Measurements from ENCODE around the gene NDUFS7. TPM values are rescaled to one million over a fixed set of nuclear protein-coding genes. Genes with fewer than 3 reads are reported as not detected.

Gene NDUFS7
- total and polyA plus RNA-seq, 2 experiments from 2014 or later, result 264 to 455 TPM

DNA sequence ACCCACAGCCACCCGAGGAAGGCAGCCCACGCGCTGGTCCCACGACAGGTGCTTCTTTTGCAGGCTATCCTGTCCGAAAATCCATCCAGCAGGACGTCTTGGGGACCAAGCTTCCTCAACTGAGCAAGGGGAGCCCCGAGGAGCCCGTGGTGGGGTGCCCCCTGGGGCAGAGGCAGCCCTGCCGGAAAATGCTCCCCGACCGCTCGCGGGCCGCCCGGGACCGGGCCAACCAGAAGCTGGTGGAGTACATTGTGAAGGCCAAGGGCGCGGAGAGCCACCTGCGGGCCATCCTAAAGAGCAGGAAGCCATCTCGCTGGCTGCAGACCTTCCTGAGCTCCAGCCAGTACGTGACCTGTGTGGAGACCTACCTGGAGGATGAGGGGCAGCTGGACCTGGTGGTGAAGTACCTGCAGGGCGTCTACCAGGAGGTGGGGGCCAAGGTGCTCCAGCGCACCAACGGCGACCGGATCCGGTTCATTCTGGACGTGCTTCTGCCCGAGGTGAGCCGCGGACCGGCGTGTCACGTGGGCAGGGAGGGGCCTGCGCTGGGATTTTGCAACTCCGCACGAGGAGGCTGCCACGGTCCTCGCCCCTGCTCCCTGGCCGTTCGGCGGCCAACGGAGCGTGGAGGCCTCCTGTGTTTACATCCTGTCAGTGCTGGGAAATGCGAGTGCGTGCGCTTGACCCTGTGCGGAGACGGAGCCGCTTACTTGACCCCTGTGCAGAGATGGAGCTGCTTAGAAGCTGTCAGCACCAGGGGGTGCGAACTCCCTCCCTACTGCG is 12.9 kb upstream of the NDUFS7 start:
- Histone ChIP-seq H3K9me3 (ENCODE audit: low read depth) (no peaks in the 10 kb centered on the region), H3K36me3 (peaks cover 30% of the 10 kb centered on the region), H3K27ac (peak overlapping the region; percentile 62), H3K4me3 (no peak overlapping the region), H3K27me3 (no peaks in the 10 kb centered on the region), H3K4me1 (ENCODE audit: low read depth) (peaks cover 13% of the 10 kb centered on the region)
- peak in 1 of 2 donors; percentile 63 for DNase-seq (ENCODE audit: low read depth in 1 of 2, low spot score in 1 of 2)
- TF ChIP-seq, protein P1, sequence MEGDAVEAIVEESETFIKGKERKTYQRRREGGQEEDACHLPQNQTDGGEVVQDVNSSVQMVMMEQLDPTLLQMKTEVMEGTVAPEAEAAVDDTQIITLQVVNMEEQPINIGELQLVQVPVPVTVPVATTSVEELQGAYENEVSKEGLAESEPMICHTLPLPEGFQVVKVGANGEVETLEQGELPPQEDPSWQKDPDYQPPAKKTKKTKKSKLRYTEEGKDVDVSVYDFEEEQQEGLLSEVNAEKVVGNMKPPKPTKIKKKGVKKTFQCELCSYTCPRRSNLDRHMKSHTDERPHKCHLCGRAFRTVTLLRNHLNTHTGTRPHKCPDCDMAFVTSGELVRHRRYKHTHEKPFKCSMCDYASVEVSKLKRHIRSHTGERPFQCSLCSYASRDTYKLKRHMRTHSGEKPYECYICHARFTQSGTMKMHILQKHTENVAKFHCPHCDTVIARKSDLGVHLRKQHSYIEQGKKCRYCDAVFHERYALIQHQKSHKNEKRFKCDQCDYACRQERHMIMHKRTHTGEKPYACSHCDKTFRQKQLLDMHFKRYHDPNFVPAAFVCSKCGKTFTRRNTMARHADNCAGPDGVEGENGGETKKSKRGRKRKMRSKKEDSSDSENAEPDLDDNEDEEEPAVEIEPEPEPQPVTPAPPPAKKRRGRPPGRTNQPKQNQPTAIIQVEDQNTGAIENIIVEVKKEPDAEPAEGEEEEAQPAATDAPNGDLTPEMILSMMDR (IDR thresholded peaks at IDR 0.05; ENCODE audit: low read depth, low read length), result no peak

DNA sequence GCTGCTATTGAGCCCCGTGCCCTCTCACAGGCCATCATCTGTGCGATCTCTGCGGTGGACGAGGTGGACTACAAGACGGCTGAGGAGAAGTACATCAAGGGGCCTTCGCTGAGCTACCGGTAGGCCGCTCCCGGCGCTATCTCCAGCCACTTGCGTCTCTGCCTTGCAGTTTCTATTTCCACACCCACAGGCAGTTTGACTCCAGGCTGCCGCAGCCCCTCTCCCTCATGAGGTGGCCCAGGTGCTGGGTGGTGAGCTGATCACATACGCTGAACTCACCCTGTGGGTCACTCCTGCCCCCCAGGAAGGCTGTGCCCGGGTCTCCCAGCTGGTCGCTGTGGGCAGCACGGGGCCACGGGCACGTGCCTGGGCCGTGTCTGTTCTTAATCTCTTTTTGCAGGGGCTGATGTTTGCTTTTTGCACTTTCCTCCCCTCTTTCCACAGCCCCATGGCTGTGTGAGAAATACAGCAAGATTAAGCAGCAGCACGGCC is 10.6 kb upstream of the NDUFS7 start:
- peaks cover 20% of the 10 kb centered on the region for H3K36me3 ChIP-seq
- peaks cover 3% of the 10 kb centered on the region for H3K4me1 ChIP-seq (ENCODE audit: low read depth)
- TF ChIP-seq, protein P1 (IDR thresholded peaks at IDR 0.05; ENCODE audit: low read depth, low read length), result no peak
- no peaks in the 10 kb centered on the region for H3K27me3 ChIP-seq
- peak overlapping the region; percentile 71 for H3K27ac ChIP-seq
- no peak overlapping the region for H3K4me3 ChIP-seq
- H3K9me3 ChIP-seq (ENCODE audit: low read depth), result no peaks in the 10 kb centered on the region
- no peak for DNase-seq (ENCODE audit: low read depth in 1 of 2, low spot score in 1 of 2)

DNA sequence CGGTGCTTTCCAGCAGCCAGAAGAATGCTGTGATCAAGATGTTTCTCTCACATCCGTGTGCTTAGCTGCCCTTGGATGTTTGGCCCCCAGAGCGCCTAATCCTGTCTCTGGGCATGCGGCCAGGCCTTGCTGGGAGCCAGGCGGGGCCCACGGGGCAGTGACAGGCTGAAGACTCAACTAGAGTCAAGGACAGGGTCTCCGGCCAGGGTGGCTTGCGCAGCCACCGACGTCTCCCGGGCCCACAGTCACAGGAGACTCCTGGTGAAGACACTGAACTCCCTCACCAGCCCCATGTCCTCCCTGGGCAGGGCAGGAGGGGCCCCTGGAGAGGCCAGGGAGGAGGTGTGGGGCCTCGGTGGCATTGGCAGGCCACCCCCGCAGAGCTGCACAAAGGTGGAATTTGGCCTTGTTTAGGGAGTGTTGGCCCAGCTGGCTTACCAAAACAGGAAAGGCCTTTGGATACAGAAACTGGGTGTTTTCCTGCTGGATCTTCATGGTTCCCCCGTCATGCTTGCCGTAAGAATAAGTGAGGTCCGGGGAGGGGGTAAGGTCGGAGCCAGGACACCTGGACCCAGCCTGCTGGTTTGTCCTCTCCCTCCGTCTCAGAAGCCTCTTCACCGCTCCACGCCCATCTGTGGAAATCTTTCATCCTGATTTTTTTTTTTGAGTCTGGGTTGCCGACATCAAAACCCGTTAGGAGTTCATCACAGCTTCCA is 10.0 kb upstream of the NDUFS7 start:
- H3K36me3 ChIP-seq, result peaks cover 20% of the 10 kb centered on the region
- peak; percentile 22 to 35 for DNase-seq (ENCODE audit: low read depth in 1 of 2, low spot score in 1 of 2)
- TF ChIP-seq, protein P1 (IDR thresholded peaks at IDR 0.05; ENCODE audit: low read depth, low read length), result no peak

DNA sequence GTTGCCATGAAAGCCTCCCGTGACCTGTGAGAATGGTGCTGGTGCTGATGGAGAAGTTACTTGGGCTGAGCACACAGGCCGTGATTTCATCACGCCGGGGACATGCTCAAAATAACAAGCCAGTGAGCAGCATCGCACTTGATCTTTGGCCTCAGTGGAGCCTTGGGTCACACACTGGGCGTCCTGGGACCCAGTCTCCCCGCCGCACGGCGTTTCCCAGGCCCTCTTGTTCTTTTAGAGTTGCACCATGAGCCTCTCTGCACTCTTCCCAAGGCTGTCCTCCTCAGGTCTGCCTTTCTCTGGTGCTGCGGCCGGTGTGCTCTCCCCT is 9.5 kb upstream of the NDUFS7 start:
- Histone ChIP-seq H3K27me3 (no peaks in the 10 kb centered on the region), H3K4me3 (no peak overlapping the region), H3K4me1 (ENCODE audit: low read depth) (peaks cover 3% of the 10 kb centered on the region), H3K27ac (peak overlapping the region; percentile 71), H3K36me3 (peaks cover 20% of the 10 kb centered on the region), H3K9me3 (ENCODE audit: low read depth) (no peaks in the 10 kb centered on the region)
- DNase-seq (ENCODE audit: low read depth in 1 of 2, low spot score in 1 of 2), result no peak
- TF ChIP-seq, protein P1 (IDR thresholded peaks at IDR 0.05; ENCODE audit: low read depth, low read length), result no peak

More for the DNA sequence above, 10.0 kb upstream of the NDUFS7 start:
- peaks cover 3% of the 10 kb centered on the region for H3K4me1 ChIP-seq (ENCODE audit: low read depth)
- H3K4me3 ChIP-seq, result no peak overlapping the region
- H3K27ac ChIP-seq, result peak overlapping the region; percentile 71
- no peaks in the 10 kb centered on the region for H3K27me3 ChIP-seq
- H3K9me3 ChIP-seq (ENCODE audit: low read depth), result no peaks in the 10 kb centered on the region

DNA sequence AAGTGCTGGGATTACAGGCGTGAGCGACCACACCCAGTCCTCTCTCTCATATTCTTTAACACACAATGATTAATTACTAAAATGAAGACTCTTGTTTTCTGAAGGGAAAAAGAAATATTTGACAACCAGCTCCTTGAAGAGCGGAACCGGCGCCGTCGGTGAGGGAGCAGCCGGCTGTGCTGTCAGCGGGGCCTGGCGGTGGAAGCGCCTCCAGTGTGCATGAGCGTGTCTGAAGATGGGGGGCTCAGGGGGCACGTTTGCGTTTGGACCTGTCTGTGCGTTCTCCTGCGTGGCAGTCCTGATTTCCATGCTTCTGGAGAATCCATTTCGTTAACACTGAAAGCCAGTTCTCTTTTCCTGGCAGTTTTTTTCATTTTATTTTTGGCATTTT is 7.3 kb upstream of the NDUFS7 start:
- no peak for DNase-seq (ENCODE audit: low read depth in 1 of 2, low spot score in 1 of 2)
- Histone ChIP-seq H3K36me3 (peaks cover 18% of the 10 kb centered on the region), H3K27ac (no peak overlapping the region), H3K27me3 (no peaks in the 10 kb centered on the region), H3K4me1 (ENCODE audit: low read depth) (peaks cover 2% of the 10 kb centered on the region), H3K9me3 (ENCODE audit: low read depth) (no peaks in the 10 kb centered on the region), H3K4me3 (no peak overlapping the region)
- TF ChIP-seq, protein P1 (IDR thresholded peaks at IDR 0.05; ENCODE audit: low read depth, low read length), result no peak
